ENCODE data around the gene GNB1L. TPM values are rescaled to one million over a fixed set of nuclear protein-coding genes. Genes with fewer than 3 reads are reported as not detected.

Gene GNB1L
- polyA plus RNA-seq, 3 donors = 3.4 to 6.0 (median 4.8) TPM

GRCh38 chr22:19831016-19831415, 23.7 kb downstream of the GNB1L start:
- no peak overlapping the region for H3K4me3 Mint-ChIP-seq
- Histone ChIP-seq H3K9ac (ENCODE audit: insufficient read depth, low read length, poor library complexity, severe bottlenecking) (no peak overlapping the region), H3K4me1 (ENCODE audit: control insufficient read depth in 1 of 2, insufficient read depth in 2 of 2, low read length in 2 of 2) (no peaks in the 10 kb centered on the region), H3K9me3 (replicated peaks in 1 of 2; ENCODE audit: control insufficient read depth in 1 of 2, insufficient read depth in 1 of 2, low read length in 2 of 2) (no peaks in the 10 kb centered on the region), H3K27ac (ENCODE audit: low read depth in 1 of 2, low read length in 2 of 2) (no peak overlapping the region), H3K4me2 (replicated peaks; ENCODE audit: extremely low read depth, low read length, poor library complexity, severe bottlenecking) (no peak overlapping the region), H3K36me3 (replicated peaks in 1 of 2; ENCODE audit: control insufficient read depth in 1 of 2, insufficient read depth in 2 of 2, low read length in 2 of 2) (no peaks in the 10 kb centered on the region), H4K20me1 (ENCODE audit: insufficient read depth, low read length) (no peaks in the 10 kb centered on the region), H3K4me3 (replicated peaks in 1 of 3; ENCODE audit: low read depth in 2 of 3, low read length in 3 of 3) (no peak overlapping the region), H3K27me3 (ENCODE audit: control insufficient read depth in 2 of 2, insufficient read depth in 2 of 2, low read length in 2 of 2) (no peaks in the 10 kb centered on the region), H3K79me2 (ENCODE audit: insufficient read depth, low read length) (no peaks in the 10 kb centered on the region), H2AFZ (ENCODE audit: insufficient read depth, low read depth, low read length, poor library complexity, severe bottlenecking) (no peak overlapping the region)
- peaks cover 0 to 4% of the 10 kb centered on the region in 2 donors for H3K36me3 Mint-ChIP-seq
- H3K27ac Mint-ChIP-seq = no peak overlapping the region
- peaks cover 0 to 4% (median 4%) of the 10 kb centered on the region in 7 donors for H3K9me3 Mint-ChIP-seq
- 100% methylated on average over 1 of the region's 6 CpGs for WGBS (ENCODE audit: insufficient coverage)
- H3K27me3 Mint-ChIP-seq (ENCODE audit: low read depth in 3 of 3) = peaks cover 0 to 1% (median 0%) of the 10 kb centered on the region in 3 donors
- H3K4me1 Mint-ChIP-seq = peaks cover 3% of the 10 kb centered on the region
- no peak for TF ChIP-seq CTCF (IDR thresholded peaks at IDR 0.05)
- intact Hi-C loops (cut with micrococcal nuclease) = no loop called here
- DNase-seq = no peak

GRCh38 chr22:19828035-19828401, 26.7 kb downstream of the GNB1L start:
- Histone ChIP-seq H3K36me3 (replicated peaks in 1 of 2; ENCODE audit: control insufficient read depth in 1 of 2, insufficient read depth in 2 of 2, low read length in 2 of 2) (no peaks in the 10 kb centered on the region), H3K9me3 (replicated peaks in 1 of 2; ENCODE audit: control insufficient read depth in 1 of 2, insufficient read depth in 1 of 2, low read length in 2 of 2) (no peaks in the 10 kb centered on the region), H3K9ac (ENCODE audit: insufficient read depth, low read length, poor library complexity, severe bottlenecking) (no peak overlapping the region), H3K79me2 (ENCODE audit: insufficient read depth, low read length) (no peaks in the 10 kb centered on the region), H3K4me2 (replicated peaks; ENCODE audit: extremely low read depth, low read length, poor library complexity, severe bottlenecking) (no peak overlapping the region), H3K4me1 (ENCODE audit: control insufficient read depth in 1 of 2, insufficient read depth in 2 of 2, low read length in 2 of 2) (peaks cover 5 to 7% of the 10 kb centered on the region in 2 donors), H3K4me3 (replicated peaks in 1 of 3; ENCODE audit: low read depth in 2 of 3, low read length in 3 of 3) (no peak overlapping the region), H3K27ac (ENCODE audit: low read depth in 1 of 2, low read length in 2 of 2) (no peak overlapping the region), H2AFZ (ENCODE audit: insufficient read depth, low read depth, low read length, poor library complexity, severe bottlenecking) (no peak overlapping the region), H4K20me1 (ENCODE audit: insufficient read depth, low read length) (no peaks in the 10 kb centered on the region), H3K27me3 (ENCODE audit: control insufficient read depth in 2 of 2, insufficient read depth in 2 of 2, low read length in 2 of 2) (no peaks in the 10 kb centered on the region)
- DNase-seq = no peak
- TF ChIP-seq CTCF (IDR thresholded peaks at IDR 0.05) = no peak
- WGBS (ENCODE audit: insufficient coverage) = no CpG with 5 or more reads among the region's 2 CpGs
- H3K4me3 Mint-ChIP-seq = no peak overlapping the region
- peaks cover 0 to 7% (median 4%) of the 10 kb centered on the region in 7 donors for H3K9me3 Mint-ChIP-seq
- peaks cover 2 to 4% of the 10 kb centered on the region in 2 donors for H3K36me3 Mint-ChIP-seq
- peaks cover 0 to 1% (median 0%) of the 10 kb centered on the region in 3 donors for H3K27me3 Mint-ChIP-seq (ENCODE audit: low read depth in 3 of 3)
- no peak overlapping the region for H3K27ac Mint-ChIP-seq
- intact Hi-C loops (cut with micrococcal nuclease) = no loop called here
- peaks cover 10% of the 10 kb centered on the region for H3K4me1 Mint-ChIP-seq
